ENCODE data around the gene RAMP2.
"Not testable (repeated sequence)": the region's sequence is repeated elsewhere in the genome, so short reads cannot be mapped to it uniquely, and the experiment has no call there.

The RAMP2 gene

DNA sequence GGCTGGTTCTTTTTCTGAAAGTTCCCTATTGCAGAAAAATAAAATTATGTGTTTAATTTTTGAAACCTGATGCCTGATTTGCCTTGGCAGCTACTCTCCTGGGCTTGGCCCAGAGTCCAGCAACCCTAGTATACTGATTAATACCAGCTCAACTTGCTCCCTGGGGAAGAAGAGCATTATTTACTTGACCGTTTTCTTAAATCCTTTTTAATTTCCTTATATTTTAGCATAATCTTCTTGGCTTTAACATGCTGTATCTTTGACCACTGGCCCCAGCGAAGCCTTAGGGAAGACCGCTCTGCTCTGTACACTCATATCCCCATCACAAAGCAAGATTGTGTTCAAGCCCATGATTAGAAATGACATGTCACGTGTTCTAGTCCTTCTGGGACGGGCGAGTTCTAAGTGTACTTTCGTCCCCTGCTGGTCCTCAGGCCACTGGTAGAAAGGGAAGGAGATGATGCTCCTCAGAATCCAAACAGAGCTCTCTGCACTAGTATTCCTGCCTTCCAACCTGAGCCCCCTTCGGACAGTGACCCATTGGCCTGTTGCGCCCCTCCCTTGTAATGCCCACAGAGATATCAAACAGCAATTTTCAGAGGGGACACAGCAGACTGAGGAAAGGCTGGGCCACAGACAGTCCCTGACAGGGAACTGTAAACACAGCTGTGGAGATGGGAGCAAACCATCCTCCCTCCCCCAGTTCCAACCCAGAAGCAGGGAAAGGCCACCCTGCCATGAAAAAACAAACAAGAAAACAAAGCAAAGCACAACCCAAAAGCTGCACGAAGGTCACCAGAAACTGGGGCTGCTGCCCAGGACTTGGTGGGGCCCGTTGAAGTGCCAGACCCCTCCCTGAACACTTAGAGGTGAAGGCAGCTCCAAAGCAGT lies 11.9 kb upstream of the RAMP2 start:
- no peak overlapping the region for H3K27ac ChIP-seq (ENCODE audit: low read length)
- no peak overlapping the region for H3K9ac ChIP-seq (ENCODE audit: low read length)
- H3K4me3 ChIP-seq (ENCODE audit: low read length): no peak overlapping the region
- H3K4me1 ChIP-seq (ENCODE audit: control insufficient read depth, low read depth, low read length): peaks cover 10% of the 10 kb centered on the region
- H3K36me3 ChIP-seq (ENCODE audit: control insufficient read depth, low read depth, low read length): no peaks in the 10 kb centered on the region
- H3K9me3 ChIP-seq (ENCODE audit: control insufficient read depth, low read depth, low read length): peaks cover 4% of the 10 kb centered on the region
- peaks cover 28% of the 10 kb centered on the region for H3K27me3 ChIP-seq (ENCODE audit: control insufficient read depth, insufficient read depth, low read length)

DNA sequence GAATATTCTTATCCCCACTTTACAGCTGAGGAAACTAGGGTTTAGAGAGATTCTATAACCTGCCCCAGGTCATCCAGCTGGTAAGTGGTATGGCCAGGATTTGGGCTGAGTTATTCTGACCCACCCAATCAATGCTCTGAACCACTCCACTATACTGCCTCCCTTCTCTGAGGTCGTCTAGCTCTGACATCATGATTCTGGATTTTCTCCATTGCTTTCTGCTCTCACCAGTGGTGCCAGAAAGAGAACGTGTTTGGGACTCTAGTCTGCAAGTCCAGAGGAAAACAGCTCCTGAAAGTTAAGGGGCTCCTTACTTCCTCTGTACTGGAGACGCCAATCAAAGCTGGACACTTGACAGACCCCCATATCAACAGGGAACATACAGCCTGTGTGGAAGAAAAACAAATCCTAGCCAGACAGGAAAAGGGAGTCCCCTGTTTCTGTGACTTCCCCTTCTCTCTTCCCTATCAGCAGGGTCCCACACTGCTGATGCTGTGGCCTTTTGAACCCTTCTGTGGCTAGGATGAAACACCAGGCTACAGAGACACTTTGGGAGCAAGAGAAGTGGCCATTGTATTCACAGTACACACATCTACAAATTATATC lies 10.2 kb upstream of the RAMP2 start:
- Histone ChIP-seq H3K9ac (ENCODE audit: low read length) (no peak overlapping the region), H3K27me3 (ENCODE audit: control insufficient read depth, insufficient read depth, low read length) (peaks cover 18% of the 10 kb centered on the region), H3K9me3 (ENCODE audit: control insufficient read depth, low read depth, low read length) (no peaks in the 10 kb centered on the region), H3K27ac (ENCODE audit: low read length) (no peak overlapping the region), H3K36me3 (ENCODE audit: control insufficient read depth, low read depth, low read length) (no peaks in the 10 kb centered on the region), H3K4me3 (ENCODE audit: low read length) (no peak overlapping the region), H3K4me1 (ENCODE audit: control insufficient read depth, low read depth, low read length) (peaks cover 10% of the 10 kb centered on the region)

DNA sequence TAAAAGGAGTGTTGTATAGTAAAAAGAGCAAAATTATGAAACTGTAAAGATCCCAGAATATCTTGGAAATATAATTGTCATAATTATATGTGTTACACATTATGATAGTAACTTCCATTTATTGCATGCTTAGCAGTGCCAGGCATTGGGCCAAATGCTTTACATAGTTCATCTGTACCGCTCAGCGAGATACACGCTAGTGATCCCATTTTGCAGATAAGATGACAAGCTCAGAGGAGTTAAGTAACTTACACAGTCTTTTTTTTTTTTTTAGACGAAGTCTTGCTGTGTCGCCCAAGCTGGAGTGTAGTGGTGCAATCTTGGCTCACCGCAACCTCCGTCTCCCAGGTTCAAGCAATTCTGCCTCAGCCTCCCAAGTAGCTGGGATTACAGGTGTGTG lies 9.4 kb upstream of the RAMP2 start:
- no peaks in the 10 kb centered on the region for H3K9me3 ChIP-seq (ENCODE audit: control insufficient read depth, low read depth, low read length)
- H3K9ac ChIP-seq (ENCODE audit: low read length): no peak overlapping the region
- no peak overlapping the region for H3K4me3 ChIP-seq (ENCODE audit: low read length)
- peaks cover 10% of the 10 kb centered on the region for H3K4me1 ChIP-seq (ENCODE audit: control insufficient read depth, low read depth, low read length)
- no peak overlapping the region for H3K27ac ChIP-seq (ENCODE audit: low read length)
- H3K27me3 ChIP-seq (ENCODE audit: control insufficient read depth, insufficient read depth, low read length): peaks cover 11% of the 10 kb centered on the region
- H3K36me3 ChIP-seq (ENCODE audit: control insufficient read depth, low read depth, low read length): no peaks in the 10 kb centered on the region

DNA sequence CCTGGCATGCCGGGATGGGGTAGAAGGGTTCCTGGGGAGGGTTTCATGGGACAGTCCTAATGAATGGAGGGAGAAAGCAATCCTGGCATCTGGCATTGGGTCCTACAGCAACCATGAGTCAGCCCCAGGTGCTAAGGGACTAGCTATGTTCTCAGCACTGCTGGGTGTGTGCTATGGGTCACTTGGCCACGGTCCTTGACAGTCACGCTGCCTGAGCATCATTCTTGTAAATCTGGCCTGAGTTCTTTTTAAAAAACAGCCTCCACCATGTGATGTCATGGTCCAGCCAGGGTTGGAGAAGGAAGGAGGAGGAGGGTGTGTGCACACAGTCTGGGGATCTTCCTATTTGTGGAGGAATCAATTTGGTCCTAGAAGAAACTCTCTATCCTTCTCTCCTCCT lies 6.2 kb upstream of the RAMP2 start:
- Histone ChIP-seq H3K27ac (ENCODE audit: low read length) (no peak overlapping the region), H3K4me3 (ENCODE audit: low read length) (no peak overlapping the region), H3K4me1 (ENCODE audit: control insufficient read depth, low read depth, low read length) (no peaks in the 10 kb centered on the region), H3K9me3 (ENCODE audit: control insufficient read depth, low read depth, low read length) (no peaks in the 10 kb centered on the region), H3K27me3 (ENCODE audit: control insufficient read depth, insufficient read depth, low read length) (peaks cover 5% of the 10 kb centered on the region), H3K36me3 (ENCODE audit: control insufficient read depth, low read depth, low read length) (no peaks in the 10 kb centered on the region), H3K9ac (ENCODE audit: low read length) (no peak overlapping the region)

DNA sequence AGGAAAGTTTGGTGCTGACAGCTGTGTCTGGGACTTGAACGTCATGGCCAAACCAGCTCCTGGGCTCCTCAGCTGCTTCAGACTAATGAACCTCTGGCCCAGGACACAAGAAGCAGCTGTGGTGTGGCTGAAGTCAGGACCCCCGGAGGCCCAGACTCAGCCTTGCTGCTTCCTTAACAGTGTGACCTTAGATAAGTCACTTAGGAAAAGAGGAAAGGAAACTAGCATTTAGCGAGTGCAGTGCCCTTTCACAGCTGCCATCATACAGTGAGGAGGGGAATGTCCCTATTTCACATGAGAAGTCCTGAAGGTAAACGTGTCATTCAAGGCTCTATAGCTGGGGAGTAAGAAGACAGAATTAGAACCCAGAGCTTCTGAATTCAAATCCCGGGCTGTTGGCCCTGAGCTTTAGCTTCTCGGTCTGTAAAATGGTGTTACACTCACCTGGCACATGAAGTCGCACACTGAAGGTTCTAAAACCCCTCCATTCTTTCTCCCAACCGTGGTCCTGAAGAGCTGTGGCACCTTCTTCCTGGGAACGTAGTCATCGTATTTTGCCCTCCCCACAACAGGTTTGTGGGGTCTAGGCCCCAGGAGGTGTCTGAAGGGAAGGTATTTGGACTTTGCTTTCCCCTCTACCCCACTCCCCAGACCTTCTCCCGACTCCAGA lies 910 bp upstream of the RAMP2 start:
- Histone ChIP-seq H3K4me1 (ENCODE audit: control insufficient read depth, low read depth, low read length) (peaks cover 14% of the 10 kb centered on the region), H3K4me3 (ENCODE audit: low read length) (peak overlapping the region; percentile 69), H3K27ac (ENCODE audit: low read length) (no peak overlapping the region), H3K27me3 (ENCODE audit: control insufficient read depth, insufficient read depth, low read length) (peaks cover 30% of the 10 kb centered on the region), H3K9me3 (ENCODE audit: control insufficient read depth, low read depth, low read length) (no peaks in the 10 kb centered on the region), H3K9ac (ENCODE audit: low read length) (no peak overlapping the region), H3K36me3 (ENCODE audit: control insufficient read depth, low read depth, low read length) (no peaks in the 10 kb centered on the region)

DNA sequence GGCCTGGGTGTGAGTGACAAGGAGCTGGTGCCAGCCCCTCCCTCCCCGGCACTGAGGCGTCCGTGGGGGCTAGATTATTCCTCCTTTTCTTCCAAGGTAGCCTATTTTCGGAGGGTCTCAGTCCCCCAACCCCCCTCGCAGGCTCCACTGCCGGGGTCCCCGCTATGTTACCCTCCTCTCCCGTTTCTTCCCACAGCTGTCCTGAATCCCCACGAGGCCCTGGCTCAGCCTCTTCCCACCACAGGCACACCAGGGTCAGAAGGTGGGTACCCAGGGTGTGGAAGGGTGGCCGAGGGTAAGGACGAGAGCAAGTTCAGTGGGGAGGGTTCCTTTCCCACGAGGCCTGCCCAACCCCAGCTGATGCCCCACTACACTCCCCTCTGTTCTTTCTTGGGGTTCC lies 611 bp downstream of the RAMP2 start:
- no peaks in the 10 kb centered on the region for H3K36me3 ChIP-seq (ENCODE audit: control insufficient read depth, low read depth, low read length)
- H3K9ac ChIP-seq (ENCODE audit: low read length): no peak overlapping the region
- H3K4me1 ChIP-seq (ENCODE audit: control insufficient read depth, low read depth, low read length): peaks cover 14% of the 10 kb centered on the region
- no peaks in the 10 kb centered on the region for H3K9me3 ChIP-seq (ENCODE audit: control insufficient read depth, low read depth, low read length)
- no peak overlapping the region for H3K27ac ChIP-seq (ENCODE audit: low read length)
- H3K4me3 ChIP-seq (ENCODE audit: low read length): peak overlapping the region; percentile 69
- H3K27me3 ChIP-seq (ENCODE audit: control insufficient read depth, insufficient read depth, low read length): peaks cover 30% of the 10 kb centered on the region

DNA sequence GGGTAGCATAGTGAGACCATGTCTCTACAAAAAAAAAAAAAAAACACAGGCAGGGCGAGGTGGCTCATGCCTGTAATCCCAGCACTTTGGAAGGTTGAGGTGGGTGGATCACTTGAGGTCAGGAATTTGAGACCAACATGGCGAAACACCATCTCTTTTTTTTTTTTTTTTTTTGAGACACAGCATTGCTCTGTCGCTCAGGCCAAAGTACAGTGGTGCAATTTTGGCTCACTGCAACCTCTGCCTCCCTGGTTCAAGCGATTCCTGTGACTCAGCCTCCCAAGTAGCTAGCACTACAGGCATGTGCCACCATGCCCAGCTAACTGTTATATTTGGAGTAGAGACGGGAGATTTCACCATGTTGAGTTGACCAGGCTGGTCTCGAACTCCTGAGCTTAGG lies 5.1 kb downstream of the RAMP2 start:
- Histone ChIP-seq H3K27me3 (ENCODE audit: control insufficient read depth, insufficient read depth, low read length) (peaks cover 14% of the 10 kb centered on the region), H3K4me3 (ENCODE audit: low read length) (no peak overlapping the region), H3K27ac (ENCODE audit: low read length) (no peak overlapping the region)

DNA sequence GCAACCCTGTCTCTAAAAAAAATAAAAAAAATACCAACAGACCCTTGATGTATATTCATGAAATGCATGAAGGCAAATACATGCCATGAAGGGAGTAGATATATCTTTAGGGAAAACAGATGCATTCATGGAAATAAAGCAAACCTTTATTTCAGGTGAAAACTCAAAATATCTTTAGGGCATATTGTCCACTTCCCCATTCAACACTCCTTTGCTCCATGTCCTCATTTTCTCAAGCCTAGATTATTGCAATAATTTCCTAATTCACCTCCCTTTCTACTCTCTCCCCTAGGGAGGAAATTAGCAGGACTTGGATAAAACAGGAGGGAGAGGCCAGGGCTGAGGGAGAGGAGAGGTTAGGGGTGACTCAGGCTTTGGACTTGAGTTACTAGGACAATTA lies 6.5 kb downstream of the RAMP2 start:
- Histone ChIP-seq H3K4me3 (ENCODE audit: low read length) (no peak overlapping the region), H3K4me1 (ENCODE audit: control insufficient read depth, low read depth, low read length) (peaks cover 9% of the 10 kb centered on the region), H3K9ac (ENCODE audit: low read length) (no peak overlapping the region), H3K27me3 (ENCODE audit: control insufficient read depth, insufficient read depth, low read length) (peaks cover under 1% of the 10 kb centered on the region), H3K36me3 (ENCODE audit: control insufficient read depth, low read depth, low read length) (no peaks in the 10 kb centered on the region), H3K27ac (ENCODE audit: low read length) (no peak overlapping the region), H3K9me3 (ENCODE audit: control insufficient read depth, low read depth, low read length) (no peaks in the 10 kb centered on the region)

More for the DNA sequence above, 5.1 kb downstream of the RAMP2 start:
- Histone ChIP-seq H3K4me1 (ENCODE audit: control insufficient read depth, low read depth, low read length) (peaks cover 9% of the 10 kb centered on the region), H3K9me3 (ENCODE audit: control insufficient read depth, low read depth, low read length) (no peaks in the 10 kb centered on the region), H3K36me3 (ENCODE audit: control insufficient read depth, low read depth, low read length) (no peaks in the 10 kb centered on the region), H3K9ac (ENCODE audit: low read length) (no peak overlapping the region)

DNA sequence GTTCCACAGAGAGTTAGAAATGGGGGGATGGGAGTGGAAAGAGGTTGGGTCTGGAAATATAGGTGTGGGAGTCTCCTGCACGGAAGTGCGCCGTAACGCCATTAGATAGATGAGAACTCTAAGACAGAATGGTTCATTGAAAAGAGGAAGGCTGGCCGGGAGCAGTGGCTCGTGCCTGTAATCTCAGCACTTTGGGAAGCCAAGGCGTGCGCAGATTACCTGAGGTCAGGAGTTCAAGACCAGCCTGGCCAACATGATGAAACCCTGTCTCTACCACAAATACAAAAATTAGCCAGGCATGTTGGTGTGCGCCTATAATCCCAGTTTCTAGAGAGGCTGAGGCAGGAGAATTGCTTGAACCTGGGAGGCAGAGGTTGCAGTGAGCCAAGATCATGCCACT lies 7.0 kb downstream of the RAMP2 start:
- H3K27me3 ChIP-seq (ENCODE audit: control insufficient read depth, insufficient read depth, low read length); H3K4me3 ChIP-seq (ENCODE audit: low read length); H3K9ac ChIP-seq (ENCODE audit: low read length); H3K4me1 ChIP-seq (ENCODE audit: control insufficient read depth, low read depth, low read length); H3K9me3 ChIP-seq (ENCODE audit: control insufficient read depth, low read depth, low read length); H3K36me3 ChIP-seq (ENCODE audit: control insufficient read depth, low read depth, low read length); H3K27ac ChIP-seq (ENCODE audit: low read length): not testable (repeated sequence)

DNA sequence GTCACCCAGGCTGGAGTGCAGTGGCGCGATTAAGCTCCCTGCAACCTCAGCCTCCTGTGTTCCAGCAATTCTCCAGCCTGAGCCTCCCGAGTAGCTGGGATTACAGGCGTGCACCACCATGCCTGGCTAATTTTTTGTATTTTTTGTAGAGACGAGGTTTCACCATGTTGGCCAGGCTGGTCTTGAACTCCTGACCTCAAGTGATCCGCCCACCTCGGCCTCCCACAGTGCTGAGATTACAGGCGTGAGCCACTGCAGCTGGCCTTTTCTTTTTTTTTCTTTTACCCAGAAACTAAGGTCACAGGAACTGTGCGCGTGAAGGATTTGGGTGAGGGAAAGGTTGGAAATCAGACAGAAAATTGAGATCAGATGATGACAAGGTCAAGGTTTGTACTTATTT lies 8.9 kb downstream of the RAMP2 start:
- H3K9me3 ChIP-seq (ENCODE audit: control insufficient read depth, low read depth, low read length); H3K36me3 ChIP-seq (ENCODE audit: control insufficient read depth, low read depth, low read length); H3K27ac ChIP-seq (ENCODE audit: low read length); H3K27me3 ChIP-seq (ENCODE audit: control insufficient read depth, insufficient read depth, low read length); H3K4me3 ChIP-seq (ENCODE audit: low read length); H3K4me1 ChIP-seq (ENCODE audit: control insufficient read depth, low read depth, low read length); H3K9ac ChIP-seq (ENCODE audit: low read length): not testable (repeated sequence)

DNA sequence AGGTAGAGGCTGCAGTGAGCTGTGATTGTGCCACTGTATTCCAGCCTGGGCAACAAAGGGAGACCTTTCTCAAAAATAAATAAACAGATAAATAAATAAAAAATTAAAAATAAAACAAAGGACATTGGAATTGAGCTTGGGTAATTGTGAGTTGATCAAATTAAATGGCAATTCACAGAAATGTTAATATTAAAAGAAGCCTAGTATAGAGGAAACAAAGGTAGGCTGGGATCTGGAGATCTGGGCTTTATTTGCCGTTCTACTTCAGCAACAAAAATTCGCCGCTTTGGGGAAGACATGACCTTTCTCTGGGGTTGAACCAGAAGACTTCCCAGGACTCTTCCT lies 11.9 kb downstream of the RAMP2 start:
- H3K27me3 ChIP-seq (ENCODE audit: control insufficient read depth, insufficient read depth, low read length): no peaks in the 10 kb centered on the region
- no peak overlapping the region for H3K27ac ChIP-seq (ENCODE audit: low read length)
- H3K36me3 ChIP-seq (ENCODE audit: control insufficient read depth, low read depth, low read length): peaks cover 10% of the 10 kb centered on the region

More for the DNA sequence above, 11.9 kb downstream of the RAMP2 start:
- peak overlapping the region; percentile 83 for H3K4me3 ChIP-seq (ENCODE audit: low read length)
- no peaks in the 10 kb centered on the region for H3K4me1 ChIP-seq (ENCODE audit: control insufficient read depth, low read depth, low read length)
- peak overlapping the region; percentile 77 for H3K9ac ChIP-seq (ENCODE audit: low read length)
- H3K9me3 ChIP-seq (ENCODE audit: control insufficient read depth, low read depth, low read length): no peaks in the 10 kb centered on the region

Data from iPS-18a (cell line).